Left lung (tissue), 10 donors: ENCODE results near the gene PCTP. TPM values are rescaled to one million over a fixed set of nuclear protein-coding genes. Genes with fewer than 3 reads are reported as not detected.

Experiments
- ATAC-seq: fragments of 200-7000 bp; cut with Tn5 transposase; one replicate; pipeline ENCODE4 v1.9.1; 2020; ENCODE audit warnings: moderate library complexity
- DNase-seq, 4 donors: peaks; one replicate each; pipeline ENCODE4 v3.0.0-alpha.2; 2013 to 2020
- H3K27ac ChIP-seq, 2 donors: fragments of 200-600 bp; sonication (generic) in 1 of 2; one replicate each; pipeline versions ENCODE4 v1.5.0 to v1.8.0; 2020 to 2021
- H3K27me3 ChIP-seq, 2 donors: fragments of 200-600 bp; sonication (generic) in 1 of 2; one replicate each; pipeline versions ENCODE4 v1.5.0 to v1.8.0; 2020 to 2021
- H3K36me3 ChIP-seq, 2 donors: fragments of 200-600 bp; sonication (generic) in 1 of 2; one replicate each; pipeline versions ENCODE4 v1.5.0 to v1.8.0; 2020 to 2021
- H3K4me1 ChIP-seq, 2 donors: fragments of 200-600 bp; one replicate each; pipeline ENCODE4 v1.8.0; 2021
- H3K4me3 ChIP-seq, 2 donors: fragments of 200-600 bp; sonication (generic) in 1 of 2; one replicate each; pipeline versions ENCODE4 v1.5.0 to v1.8.0; 2020 to 2021; ENCODE audit warnings: mild to moderate bottlenecking in 1 of 2
- H3K9me3 ChIP-seq, 2 donors: fragments of 200-600 bp; sonication (generic) in 1 of 2; one replicate each; pipeline versions ENCODE4 v1.5.0 to v1.8.0; 2020 to 2021
- CTCF ChIP-seq, 2 donors: fragments of 200-600 bp; sonication (generic) in 1 of 2; IDR thresholded peaks; one replicate each; pipeline versions ENCODE4 v1.5.0 to v1.8.0; 2021; ENCODE audit warnings: antibody characterized with exemption in 2 of 2
- intact Hi-C, 2 donors: fragments of 100-400 bp; cut with DNase I; formaldehyde crosslinking; loops; one replicate each; pipeline versions ENCODE4 v1.11.2 to v1.14.2; 2022
- polyA plus RNA-seq, 6 donors: library from polyadenylated mRNA; unstranded; fragments of 120-200 nt; gene quantifications; one replicate each; pipeline ENCODE4 v1.2.1, GENCODE V29; 2013; ENCODE audit not compliant: insufficient read length in 6 of 6
- total RNA-seq, 2 donors: library from RNA; stranded (reverse); fragmentation: NEBNext Ultra II Directional; extraction: Animal tissue kit (Norgen Biotek cat#: 25700); gene quantifications; one replicate each; pipeline ENCODE4 v1.2.1, GENCODE V29; 2021
- donor health status: DM: no; HTN: yes; CAD: no.
- donor health status: DM: no; HTN: no; CAD: no.

Gene PCTP
- total and polyA plus RNA-seq, 8 donors, result 19.0 to 24.2 (median 21.9) TPM

GRCh38 chr17:55812323-55812722 lies 61.5 kb downstream of the PCTP start:
- H3K27ac ChIP-seq, result no peak overlapping the region
- no peak overlapping the region for H3K4me3 ChIP-seq
- no peaks in the 10 kb centered on the region for H3K36me3 ChIP-seq
- H3K9me3 ChIP-seq, result no peaks in the 10 kb centered on the region
- intact Hi-C loops, result no loop called here
- no peaks in the 10 kb centered on the region for H3K4me1 ChIP-seq
- ATAC-seq (no peak), DNase-seq (no peak)
- H3K27me3 ChIP-seq, result no peaks in the 10 kb centered on the region
- no peak for TF ChIP-seq CTCF (IDR thresholded peaks at IDR 0.05)

- Histone ChIP-seq H3K27ac (no peak overlapping the region), H3K9me3 (no peaks in the 10 kb centered on the region), H3K4me3 (no peak overlapping the region), H3K27me3 (no peaks in the 10 kb centered on the region), H3K36me3 (no peaks in the 10 kb centered on the region), H3K4me1 (no peaks in the 10 kb centered on the region)
- DNase-seq (no peak), ATAC-seq (no peak)
- intact Hi-C loops, result no loop called here
- TF ChIP-seq CTCF (IDR thresholded peaks at IDR 0.05), result no peak
These were observed 63.1 kb downstream of the PCTP start for GRCh38 chr17:55813944-55814343.

- Histone ChIP-seq H3K27me3 (no peaks in the 10 kb centered on the region), H3K4me3 (no peak overlapping the region), H3K9me3 (no peaks in the 10 kb centered on the region), H3K4me1 (no peaks in the 10 kb centered on the region), H3K36me3 (no peaks in the 10 kb centered on the region), H3K27ac (no peak overlapping the region)
- intact Hi-C loops, result no loop called here
- no peak for TF ChIP-seq CTCF (IDR thresholded peaks at IDR 0.05)
- peak; percentile 46 for ATAC-seq
- peak in 2 of 4 donors; percentile 5 to 16 for DNase-seq
These were observed 63.5 kb downstream of the PCTP start for GRCh38 chr17:55814377-55814776.

GRCh38 chr17:55816532-55817396 lies 65.9 kb downstream of the PCTP start:
- TF ChIP-seq CTCF (IDR thresholded peaks at IDR 0.05), result no peak
- Histone ChIP-seq H3K4me3 (no peak overlapping the region), H3K27me3 (no peaks in the 10 kb centered on the region), H3K27ac (no peak overlapping the region), H3K4me1 (no peaks in the 10 kb centered on the region), H3K36me3 (no peaks in the 10 kb centered on the region), H3K9me3 (peaks cover 0 to 11% of the 10 kb centered on the region in 2 donors)
- intact Hi-C loops, result no loop called here
- DNase-seq (no peak), ATAC-seq (no peak)

- H3K4me1 ChIP-seq, result no peaks in the 10 kb centered on the region
- no peaks in the 10 kb centered on the region for H3K27me3 ChIP-seq
- intact Hi-C loops, result no loop called here
- H3K9me3 ChIP-seq, result peaks cover 0 to 11% of the 10 kb centered on the region in 2 donors
- ATAC-seq, result no peak
- no peak for TF ChIP-seq CTCF (IDR thresholded peaks at IDR 0.05)
- no peak overlapping the region for H3K4me3 ChIP-seq
- DNase-seq, result no peak
- H3K27ac ChIP-seq, result no peak overlapping the region
- H3K36me3 ChIP-seq, result no peaks in the 10 kb centered on the region
These were observed 66.5 kb downstream of the PCTP start for GRCh38 chr17:55817397-55817709.
